OCI-LY1 (cell line): Measurements from ENCODE around the gene SEC24B.

Source experiments
- CTCF ChIP-seq: fragments of 200-600 bp; sonication (generic), shearing (Covaris generic); IDR thresholded peaks from 2 replicates; pipeline ENCODE4 v1.5.1; 2017; ENCODE audit warnings: mild to moderate bottlenecking, antibody characterized with exemption, low read length, moderate library complexity, mixed read lengths
- EZH2 ChIP-seq: fragments of 200-600 bp; sonication (generic), shearing (Covaris generic); IDR thresholded peaks from 2 replicates; pipeline ENCODE4 v1.8.0; 2017; ENCODE audit warnings: borderline replicate concordance, mixed run types, mild to moderate bottlenecking, antibody characterized with exemption, low read length, moderate library complexity, mixed read lengths

GRCh38 chr4:109436504-109436903 lies 2.9 kb downstream of the SEC24B start:
- no peak for TF ChIP-seq CTCF
- TF ChIP-seq EZH2 = no peak
